Stimulated activated CD4-positive, alpha-beta T cell treated with anti-CD3 and anti-CD28 coated beads, Interleukin-4, amount 100 ng/mL, for 48 hours (primary cell): ENCODE measurements around the gene MRPL18.
"Not testable (repeated sequence)": the region's sequence is repeated elsewhere in the genome, so short reads cannot be mapped to it uniquely, and the experiment has no call there.

Source experiments
- DNase-seq, 2 donors: peaks; one replicate each; pipeline ENCODE4 v3.0.0-alpha.2; 2020; ENCODE audit warnings: low read depth in 2 of 2

Gene MRPL18

DNA sequence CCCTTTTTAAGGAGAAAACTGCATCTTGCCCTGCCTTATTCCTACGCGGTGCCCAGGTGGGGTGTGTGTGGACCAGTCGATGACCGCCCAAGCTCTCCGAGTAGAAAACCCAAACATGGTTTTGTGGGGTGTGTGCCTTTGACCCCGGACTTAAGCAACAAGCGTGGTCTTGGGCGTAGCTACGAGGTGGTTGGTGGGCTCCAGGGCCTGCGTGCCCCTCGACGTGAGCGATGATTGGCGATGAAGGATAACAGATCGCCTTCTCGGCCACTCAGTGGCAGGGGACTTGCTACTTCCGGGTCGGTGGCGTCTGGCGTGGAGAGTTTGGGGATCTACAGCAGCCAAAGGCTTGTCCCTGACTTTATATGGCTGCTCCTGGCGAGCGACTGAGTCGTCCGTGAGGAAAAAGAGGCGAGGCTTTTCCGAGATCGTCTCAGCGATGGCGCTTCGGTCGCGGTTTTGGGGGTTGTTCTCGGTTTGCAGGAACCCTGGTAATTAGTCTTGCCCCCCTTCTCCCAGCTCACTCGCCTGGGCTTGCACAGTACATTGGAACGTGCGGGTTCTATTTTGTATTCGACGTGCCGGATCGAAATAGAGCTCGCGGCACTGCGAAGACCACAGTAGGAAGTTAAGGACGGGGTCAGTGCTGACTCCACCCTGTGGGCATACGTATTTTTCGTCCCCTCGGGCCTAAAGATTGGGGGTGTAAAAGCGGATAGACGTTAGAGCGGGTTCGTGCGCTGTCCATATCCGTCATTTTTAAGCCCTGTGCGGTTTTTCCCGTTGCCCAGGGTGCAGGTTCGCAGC is at the start of gene MRPL18:
Gene MRPL18 (plus strand): TSS at position 319 of the 807 bp plus-strand sequence. CDS start 121 bp downstream, at position 440.
- DNase-seq = peak; percentile 79 to 88

GRCh38 chr6:159742165-159742564 is 48.1 kb upstream of the MRPL18 start:
- no peak for DNase-seq

GRCh38 chr6:159745081-159745480 is 45.2 kb upstream of the MRPL18 start:
- DNase-seq = no peak

GRCh38 chr6:159746759-159747158 is 43.5 kb upstream of the MRPL18 start:
- no peak for DNase-seq

DNA sequence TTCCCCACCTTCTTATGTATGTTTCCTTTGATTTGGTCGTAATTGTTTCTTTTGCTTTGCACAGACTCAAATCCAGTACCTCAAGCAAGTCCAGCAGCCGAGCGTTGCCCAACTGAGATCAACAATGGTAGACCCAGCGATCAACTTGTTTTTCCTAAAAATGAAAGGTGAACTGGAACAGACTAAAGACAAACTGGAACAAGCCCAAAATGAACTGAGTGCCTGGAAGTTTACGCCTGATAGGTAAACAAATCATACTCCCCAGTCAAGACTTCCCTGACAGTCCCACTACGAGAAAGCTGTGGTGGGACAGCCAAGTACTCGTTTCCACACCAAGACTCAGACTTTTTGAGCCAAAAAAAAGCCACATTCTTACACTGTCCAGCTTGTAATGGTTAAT is 42.1 kb upstream of the MRPL18 start:
- DNase-seq = not testable (repeated sequence)

- DNase-seq = no peak
These were observed 38.8 kb upstream of the MRPL18 start for GRCh38 chr6:159751448-159751847.

DNA sequence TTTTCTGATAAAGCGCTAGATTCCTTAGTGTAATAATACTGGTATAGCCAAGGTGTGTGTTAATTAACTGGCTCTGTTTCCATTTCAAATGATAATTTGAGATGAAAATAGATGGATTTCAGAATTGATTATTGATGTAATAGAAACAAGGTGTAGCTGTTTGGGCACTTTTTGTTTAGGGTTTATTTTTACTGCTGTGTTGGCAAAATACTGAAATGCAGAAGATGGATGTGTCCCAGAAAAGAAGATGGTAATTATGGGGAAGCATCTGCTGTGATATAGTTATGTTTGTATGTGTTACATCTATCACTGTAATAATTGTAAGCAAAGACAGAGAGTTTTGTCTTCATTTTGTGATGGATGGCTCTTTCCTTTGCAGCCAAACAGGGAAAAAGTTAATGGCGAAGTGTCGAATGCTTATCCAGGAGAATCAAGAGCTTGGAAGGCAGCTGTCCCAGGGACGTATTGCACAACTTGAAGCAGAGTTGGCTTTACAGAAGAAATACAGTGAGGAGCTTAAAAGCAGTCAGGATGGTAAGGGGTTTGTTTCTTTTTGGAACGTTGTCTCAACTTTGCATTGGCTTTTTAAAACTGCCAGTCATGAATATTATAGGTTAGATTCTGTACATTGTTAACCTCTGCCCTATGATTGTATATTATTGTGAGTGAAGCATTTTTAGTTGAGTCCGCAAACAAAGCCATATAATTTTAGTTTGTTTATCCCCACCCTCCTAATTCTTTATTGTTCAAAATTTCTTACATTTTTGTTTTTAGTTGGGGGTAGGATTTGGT is 37.0 kb upstream of the MRPL18 start:
- DNase-seq = no peak

DNA sequence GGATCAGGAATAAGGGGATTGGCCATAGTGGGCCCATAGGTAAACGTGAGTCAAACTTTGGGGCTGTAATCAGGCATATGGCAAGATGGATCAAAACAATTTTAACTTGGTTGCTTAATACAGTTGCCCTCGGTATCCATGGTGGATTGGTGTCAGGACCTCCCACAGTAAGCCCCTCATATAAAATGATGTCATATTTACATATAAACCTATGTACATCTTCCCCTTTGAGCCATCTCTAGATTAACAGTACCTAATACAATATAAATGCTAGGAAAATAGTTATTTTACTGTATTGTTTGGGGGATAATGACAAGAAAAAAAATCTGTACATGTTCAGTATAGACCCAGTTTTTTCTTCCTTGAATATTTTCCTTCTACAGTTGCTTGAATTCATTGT is 35.9 kb upstream of the MRPL18 start:
- DNase-seq = no peak

GRCh38 chr6:159754959-159755914 is 35.0 kb upstream of the MRPL18 start:
- no peak for DNase-seq

DNA sequence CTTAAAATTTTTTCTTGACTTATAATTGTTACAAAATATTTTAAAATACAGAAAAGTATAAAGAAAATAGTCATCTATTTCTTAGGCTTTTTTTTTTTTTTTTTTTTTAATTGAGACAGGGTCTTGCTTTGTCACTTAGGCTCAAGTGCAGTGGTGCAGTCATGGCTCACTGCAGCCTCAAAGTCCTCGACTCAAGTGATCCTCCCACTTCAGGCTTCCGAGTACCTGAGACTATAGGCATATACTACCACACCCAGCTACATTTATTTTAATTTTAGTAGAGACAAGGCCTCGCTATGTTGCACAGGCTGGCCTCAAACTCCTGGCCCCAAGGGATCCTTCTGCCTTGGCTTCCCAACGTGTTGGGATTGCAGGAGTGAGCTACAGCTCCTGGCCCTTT is 33.8 kb upstream of the MRPL18 start:
- DNase-seq = no peak

DNA sequence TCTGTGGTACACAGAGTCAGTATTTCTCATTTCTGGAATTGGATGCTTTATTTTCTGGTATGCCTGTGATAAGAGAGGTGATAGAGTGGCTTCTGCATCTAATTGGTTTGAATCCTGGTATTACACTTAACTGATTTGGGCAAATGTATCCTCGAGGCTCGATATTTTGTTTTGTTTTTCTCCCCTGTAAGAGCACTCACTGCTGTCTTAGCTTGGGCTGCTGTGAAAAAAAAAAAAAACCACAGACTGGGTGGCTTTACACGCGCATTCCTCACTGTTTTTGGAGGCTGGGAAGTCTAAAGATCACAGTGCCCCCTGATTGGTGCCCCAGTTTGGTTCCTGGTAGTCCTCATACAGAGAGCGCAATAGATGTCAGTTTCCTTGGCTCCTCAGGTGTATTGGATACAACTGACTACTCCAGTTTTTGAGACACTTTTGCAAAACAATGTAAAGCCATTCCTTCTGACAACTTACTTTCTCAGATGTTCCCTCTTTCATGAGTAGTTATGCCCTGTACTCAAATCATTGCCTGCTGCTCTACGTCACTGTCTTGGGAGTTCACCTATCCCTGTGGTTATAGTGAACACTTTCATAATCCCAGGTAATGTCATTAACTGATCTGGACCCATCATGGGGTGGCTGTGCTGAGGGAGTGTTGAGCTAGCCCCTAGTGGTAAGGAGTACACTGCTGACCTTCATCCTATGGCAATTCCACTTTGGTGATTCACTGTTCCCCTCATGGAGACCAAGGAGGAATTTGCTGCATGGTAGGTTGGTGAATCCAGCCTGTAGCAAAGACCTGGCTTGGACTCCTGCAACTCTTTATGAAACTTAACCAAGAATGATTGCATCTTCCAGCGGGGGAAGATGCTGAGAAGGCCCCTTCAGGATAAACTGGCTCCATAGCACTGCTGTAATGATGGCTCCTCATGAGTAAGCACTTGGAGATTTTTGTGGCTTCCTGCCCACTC is 32.0 kb upstream of the MRPL18 start:
- no peak for DNase-seq

DNA sequence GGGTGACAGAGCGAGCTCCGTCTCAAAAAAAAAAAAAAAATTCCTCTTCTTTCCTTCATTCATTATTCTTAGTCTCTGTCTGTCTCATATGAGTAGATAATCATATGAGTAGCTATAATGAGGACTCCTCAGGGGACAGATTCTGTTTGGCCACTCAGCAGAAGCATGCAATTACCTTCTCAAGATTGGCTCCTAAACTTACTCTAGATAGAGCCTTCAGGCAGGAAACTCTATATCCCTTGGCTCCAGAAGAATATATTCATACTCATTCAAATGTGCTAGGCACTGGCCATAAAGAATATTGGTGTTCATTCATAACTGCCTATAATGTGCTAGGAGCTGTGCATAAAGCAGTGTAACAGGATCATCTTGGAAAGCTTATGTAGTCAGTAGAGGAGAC is 30.6 kb upstream of the MRPL18 start:
- DNase-seq = no peak

GRCh38 chr6:159760602-159761057 is 29.6 kb upstream of the MRPL18 start:
- no peak for DNase-seq

DNA sequence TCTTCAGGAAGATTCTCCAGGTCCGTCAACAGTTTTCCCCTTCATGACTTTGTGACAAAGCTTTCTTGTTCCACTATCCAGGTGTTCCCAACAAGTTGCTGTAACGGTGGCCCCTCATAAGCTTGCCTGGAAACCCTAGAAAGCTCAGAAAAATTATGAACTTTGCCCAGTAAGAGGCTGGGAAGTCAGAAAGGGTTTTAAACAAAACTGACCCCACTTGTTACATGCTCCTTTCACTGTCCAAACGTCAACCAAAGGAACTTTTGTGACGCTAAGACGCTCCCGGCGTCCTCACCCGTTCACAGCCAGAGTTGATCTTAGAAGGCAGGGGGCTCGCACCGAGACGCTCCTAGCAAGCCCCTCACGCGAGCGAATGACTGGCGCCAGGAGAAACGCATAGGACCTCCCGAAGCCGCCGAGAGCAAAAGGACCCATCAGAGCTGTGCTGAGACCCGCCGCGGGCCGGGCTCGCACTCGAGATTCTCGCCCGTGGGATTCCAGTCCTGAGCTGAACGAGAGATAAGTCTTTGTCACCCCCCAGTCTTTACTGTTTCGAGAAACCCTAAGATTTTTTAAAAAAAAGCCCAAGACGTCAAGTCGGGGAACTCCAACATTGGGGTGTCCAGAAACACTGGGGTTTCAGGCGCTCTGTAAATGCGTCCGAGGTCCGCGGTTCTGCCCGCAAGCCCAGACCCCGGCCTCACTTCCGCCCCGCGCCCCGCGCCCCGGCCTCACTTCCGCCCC is 29.0 kb upstream of the MRPL18 start:
- DNase-seq = peak in 1 of 2 donors; percentile 9

DNA sequence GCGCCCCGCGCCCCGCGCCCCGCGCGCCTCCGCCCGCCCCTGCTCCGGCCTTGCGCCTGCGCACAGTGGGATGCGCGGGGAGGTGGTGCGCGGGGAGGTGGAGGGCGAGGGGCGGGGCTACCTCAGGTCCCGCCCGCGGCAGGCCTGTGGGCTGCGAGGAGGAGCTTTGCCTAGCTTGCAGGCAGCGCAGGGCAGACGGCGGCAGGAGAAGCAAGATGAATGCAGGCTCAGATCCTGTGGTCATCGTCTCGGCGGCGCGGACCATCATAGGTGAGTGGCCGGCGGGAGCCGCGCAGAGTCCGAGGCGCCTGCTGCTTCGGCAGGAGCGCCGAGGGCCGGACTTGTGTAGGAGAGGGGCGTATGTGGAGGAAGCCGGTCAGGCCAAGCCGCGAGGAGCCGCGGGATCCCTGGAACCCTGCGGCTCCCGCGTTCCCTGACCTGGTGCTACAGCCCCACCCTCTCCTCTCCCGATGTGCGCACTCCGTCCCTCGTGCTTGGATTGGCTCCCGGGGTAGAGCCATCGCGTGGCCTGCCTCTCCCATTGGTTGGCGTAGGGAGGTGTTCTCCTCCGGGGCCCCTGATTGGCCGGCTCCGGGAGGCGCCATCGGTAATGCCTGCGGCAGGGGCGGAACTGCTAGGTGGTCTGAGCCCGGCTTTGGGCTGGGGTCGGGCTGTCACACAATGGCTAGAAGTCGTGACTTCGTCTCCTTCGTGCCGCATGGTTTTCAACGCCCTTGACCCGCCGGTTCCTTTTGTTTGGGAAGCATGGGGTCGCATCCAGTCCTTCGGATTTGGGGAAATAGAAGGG is 28.2 kb upstream of the MRPL18 start, which contains the start of gene ACAT2:
Gene ACAT2 (plus strand): TSS at position 173 of the 808 bp plus-strand sequence. CDS start 43 bp downstream, at position 216.
- DNase-seq = peak; percentile 85 to 90

- no peak for DNase-seq
These were observed 27.5 kb upstream of the MRPL18 start for GRCh38 chr6:159762681-159763293.

- DNase-seq = no peak
These were observed 23.4 kb upstream of the MRPL18 start for GRCh38 chr6:159766906-159767305.

GRCh38 chr6:159769470-159769869 is 20.8 kb upstream of the MRPL18 start:
- no peak for DNase-seq
